Activated gamma-delta T cell (primary cell): ENCODE measurements around the gene TEX36.
"Not testable (repeated sequence)": the region's sequence is repeated elsewhere in the genome, so short reads cannot be mapped to it uniquely, and the experiment has no call there.

ENCODE experiments used
- DNase-seq: peaks from one replicate; lab custom pipeline; 2025; lab: John Stamatoyannopoulos, UW

Gene TEX36

GRCh38 chr10:125631806-125632205 is 51.2 kb downstream of the TEX36 start:
- DNase-seq = no peak

- DNase-seq = no peak
Measured at GRCh38 chr10:125629758-125630376, 53.1 kb downstream of the TEX36 start.

- DNase-seq = no peak
Measured at GRCh38 chr10:125628104-125629049, 54.6 kb downstream of the TEX36 start.

GRCh38 chr10:125627646-125628045 is 55.3 kb downstream of the TEX36 start:
- DNase-seq = no peak

GRCh38 chr10:125626671-125627070 is 56.3 kb downstream of the TEX36 start:
- DNase-seq = no peak

GRCh38 chr10:125625586-125625985 is 57.4 kb downstream of the TEX36 start:
- DNase-seq = no peak

- no peak for DNase-seq
Measured at GRCh38 chr10:125624800-125625199, 58.2 kb downstream of the TEX36 start.

- DNase-seq = no peak
Measured at GRCh38 chr10:125621052-125621451, 61.9 kb downstream of the TEX36 start.

GRCh38 chr10:125620401-125620800 is 62.6 kb downstream of the TEX36 start:
- DNase-seq = no peak

- DNase-seq = not testable (repeated sequence)
Measured at GRCh38 chr10:125613062-125613461, 69.9 kb downstream of the TEX36 start.

- DNase-seq = no peak
Measured at GRCh38 chr10:125611756-125612155, 71.2 kb downstream of the TEX36 start.

- DNase-seq = no peak
Measured at GRCh38 chr10:125611216-125611615, 71.7 kb downstream of the TEX36 start.

GRCh38 chr10:125609859-125610258 is 73.1 kb downstream of the TEX36 start:
- no peak for DNase-seq

- no peak for DNase-seq
Measured at GRCh38 chr10:125608474-125608873, 74.5 kb downstream of the TEX36 start.

GRCh38 chr10:125607689-125608290 is 75.2 kb downstream of the TEX36 start:
- no peak for DNase-seq

- no peak for DNase-seq
Measured at GRCh38 chr10:125606414-125607010, 76.5 kb downstream of the TEX36 start.
